ENCODE data around the gene CENPL.

The CENPL gene

DNA sequence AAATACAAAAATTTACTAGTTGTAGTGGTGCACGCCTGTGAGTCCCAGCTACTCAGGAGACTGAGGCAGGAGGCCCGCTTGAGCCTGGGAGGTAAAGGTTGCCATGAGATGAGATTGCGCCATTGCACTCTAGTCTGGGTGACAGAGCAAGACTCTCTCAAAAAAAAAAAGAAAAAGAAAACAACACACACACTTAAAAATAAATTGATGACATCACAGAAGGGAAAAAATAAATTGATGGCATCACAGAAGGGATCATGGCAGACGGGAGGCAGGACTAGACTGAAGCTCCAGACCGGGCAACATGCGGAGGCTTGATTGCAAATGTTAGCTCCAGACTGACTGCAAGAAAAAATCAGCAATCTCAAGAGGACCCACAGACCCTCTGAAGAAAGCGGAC, 66.6 kb downstream of the CENPL start:
- H3K4me3 ChIP-seq (replicated peaks; ENCODE audit: low read depth, low read length), result no peak overlapping the region
- no peak for DNase-seq (ENCODE audit: extremely low read depth, low read depth)
- TF ChIP-seq, protein P1, sequence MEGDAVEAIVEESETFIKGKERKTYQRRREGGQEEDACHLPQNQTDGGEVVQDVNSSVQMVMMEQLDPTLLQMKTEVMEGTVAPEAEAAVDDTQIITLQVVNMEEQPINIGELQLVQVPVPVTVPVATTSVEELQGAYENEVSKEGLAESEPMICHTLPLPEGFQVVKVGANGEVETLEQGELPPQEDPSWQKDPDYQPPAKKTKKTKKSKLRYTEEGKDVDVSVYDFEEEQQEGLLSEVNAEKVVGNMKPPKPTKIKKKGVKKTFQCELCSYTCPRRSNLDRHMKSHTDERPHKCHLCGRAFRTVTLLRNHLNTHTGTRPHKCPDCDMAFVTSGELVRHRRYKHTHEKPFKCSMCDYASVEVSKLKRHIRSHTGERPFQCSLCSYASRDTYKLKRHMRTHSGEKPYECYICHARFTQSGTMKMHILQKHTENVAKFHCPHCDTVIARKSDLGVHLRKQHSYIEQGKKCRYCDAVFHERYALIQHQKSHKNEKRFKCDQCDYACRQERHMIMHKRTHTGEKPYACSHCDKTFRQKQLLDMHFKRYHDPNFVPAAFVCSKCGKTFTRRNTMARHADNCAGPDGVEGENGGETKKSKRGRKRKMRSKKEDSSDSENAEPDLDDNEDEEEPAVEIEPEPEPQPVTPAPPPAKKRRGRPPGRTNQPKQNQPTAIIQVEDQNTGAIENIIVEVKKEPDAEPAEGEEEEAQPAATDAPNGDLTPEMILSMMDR (IDR thresholded peaks at IDR 0.05; ENCODE audit: low read depth, low read length, missing control alignments), result no peak

- no peak for DNase-seq (ENCODE audit: extremely low read depth, low read depth)
- TF ChIP-seq, protein P1 (IDR thresholded peaks at IDR 0.05; ENCODE audit: low read depth, low read length, missing control alignments), result no peak
These were observed 67.0 kb downstream of the CENPL start for GRCh38 chr1:173757666-173758065.

DNA sequence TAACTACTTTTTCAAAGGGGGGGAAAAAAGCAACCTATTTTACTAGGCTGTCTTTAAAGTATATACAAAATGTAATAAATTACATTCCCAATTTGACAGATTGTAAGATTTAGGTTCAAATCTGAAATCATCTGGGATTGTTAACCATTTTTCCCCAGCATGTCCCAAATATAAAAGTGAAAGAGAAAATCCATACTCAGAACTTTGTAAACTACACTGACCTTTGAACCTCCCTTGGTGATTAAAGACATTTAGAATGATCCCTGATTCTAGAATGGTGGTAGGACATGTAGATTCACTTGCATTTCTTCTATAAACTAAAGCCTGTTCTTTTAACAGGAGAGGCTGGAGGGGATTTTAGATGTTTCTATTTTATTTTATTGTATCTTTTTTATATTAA, 70.9 kb downstream of the CENPL start:
- TF ChIP-seq, protein P1 (IDR thresholded peaks at IDR 0.05; ENCODE audit: low read depth, low read length, missing control alignments), result no peak
- no peak for DNase-seq (ENCODE audit: extremely low read depth, low read depth)

More at GRCh38 chr1:173757666-173758065, 67.0 kb downstream of the CENPL start:
- no peak overlapping the region for H3K4me3 ChIP-seq (replicated peaks; ENCODE audit: low read depth, low read length)

More for the DNA sequence above, 70.9 kb downstream of the CENPL start:
- H3K4me3 ChIP-seq (replicated peaks; ENCODE audit: low read depth, low read length), result no peak overlapping the region

Data from HFF-Myc (cell line).